IMR-90 (cell line): ENCODE results near the gene SYNGR2. TPM values are rescaled to one million over a fixed set of nuclear protein-coding genes. Genes with fewer than 3 reads are reported as not detected.
A peak's percentile ranks its signal among the peaks of the same experiment; 100 is the strongest.

ENCODE experiments used
- ATAC-seq: fragments of 200-7000 bp; cut with Tn5 transposase; 2 replicates; pipeline ENCODE4 v1.9.1; 2020; ENCODE audit warnings: low read depth, mild to moderate bottlenecking, moderate library complexity
- BruUV-seq: library from RNA; stranded (reverse); fragments of 400-500 nt; replicated peaks from 2 replicates; lab custom pipeline; 2021; lab: Mats Ljungman, UMichigan
- CTCF ChIA-PET: fragments of 300-600 bp; formaldehyde crosslinking; extraction: SDS; loops from one replicate; lab custom pipeline; 2021; ENCODE audit warnings: antibody characterized with exemption; lab: Yijun Ruan, JAX
- POLR2A ChIA-PET: fragments of 300-600 bp; sonication (Branson Sonifier 250); formaldehyde crosslinking; loops from one replicate; lab custom pipeline; 2022; ENCODE audit warnings: antibody characterized with exemption; ENCODE audit not compliant: unreplicated experiment; lab: Charles Lee
- DNase-seq: peaks from one replicate; pipeline ENCODE4 v3.0.0; 2013
- H2AFZ ChIP-seq: replicated peaks from 2 replicates; pipeline ENCODE3; 2013; ENCODE audit warnings: low read length, mild to moderate bottlenecking; ENCODE audit not compliant: poor library complexity
- H2AK5ac ChIP-seq: 2 replicates; pipeline ENCODE4 v1.6.1; 2013; ENCODE audit warnings: low read depth, low read length, inconsistent platforms
- H2AK9ac ChIP-seq: replicated peaks from 2 replicates; pipeline ENCODE3; 2013; ENCODE audit warnings: mild to moderate bottlenecking, low read depth, low read length, moderate library complexity; ENCODE audit not compliant: poor library complexity
- H2BK120ac ChIP-seq: 2 replicates; pipeline ENCODE4 v1.6.1; 2013; ENCODE audit warnings: low read depth, low read length, inconsistent platforms
- H2BK15ac ChIP-seq: 3 replicates; pipeline ENCODE4 v1.6.1; 2013; ENCODE audit warnings: low read depth, low read length, inconsistent platforms
- H2BK20ac ChIP-seq: 2 replicates; pipeline ENCODE4 v1.6.1; 2013; ENCODE audit warnings: low read depth, mild to moderate bottlenecking, inconsistent platforms, low read length, moderate library complexity
- H2BK5ac ChIP-seq: 2 replicates; pipeline ENCODE4 v1.6.1; 2013; ENCODE audit warnings: mild to moderate bottlenecking, low read depth, low read length, inconsistent platforms; ENCODE audit not compliant: poor library complexity, severe bottlenecking
- H3K14ac ChIP-seq: replicated peaks from 2 replicates; pipeline ENCODE4 v1.6.1; 2013; ENCODE audit warnings: low read depth, low read length, inconsistent platforms
- H3K18ac ChIP-seq: 2 replicates; pipeline ENCODE4 v1.6.1; 2013; ENCODE audit warnings: low read depth, low read length, control low read depth
- H3K23ac ChIP-seq: 2 replicates; pipeline ENCODE4 v1.6.1; 2013; ENCODE audit warnings: low read depth, low read length, inconsistent platforms
- H3K27ac ChIP-seq: 2 replicates; pipeline ENCODE4 v1.5.1; 2013; ENCODE audit warnings: mild to moderate bottlenecking, control low read depth, low read length; ENCODE audit not compliant: insufficient read depth
- H3K27me3 ChIP-seq: 2 replicates; pipeline ENCODE4 v1.6.1; 2013; ENCODE audit warnings: low read length; ENCODE audit not compliant: control insufficient read depth, insufficient read depth
- H3K36me3 ChIP-seq: 2 replicates; pipeline ENCODE4 v1.6.1; 2013; ENCODE audit warnings: low read length, mixed read lengths; ENCODE audit not compliant: control insufficient read depth, insufficient read depth
- H3K4ac ChIP-seq: 2 replicates; pipeline ENCODE4 v1.6.1; 2013; ENCODE audit warnings: low read depth, low read length, inconsistent platforms
- H3K4me1 ChIP-seq: 2 replicates; pipeline ENCODE4 v1.6.1; 2013; ENCODE audit warnings: low read length, mixed read lengths; ENCODE audit not compliant: control insufficient read depth, insufficient read depth
- H3K4me2 ChIP-seq: 2 replicates; pipeline ENCODE4 v1.6.1; 2013; ENCODE audit warnings: low read depth, mild to moderate bottlenecking, control low read depth, low read length, moderate library complexity
- H3K4me3 ChIP-seq: 2 replicates; pipeline ENCODE4 v1.5.1; 2013; ENCODE audit warnings: low read depth, mild to moderate bottlenecking, control low read depth, low read length, moderate library complexity; ENCODE audit not compliant: insufficient read depth
- H3K56ac ChIP-seq: 2 replicates; pipeline ENCODE4 v1.6.1; 2013; ENCODE audit warnings: low read length, inconsistent platforms; ENCODE audit not compliant: insufficient read depth; ENCODE audit errors: extremely low read depth
- H3K79me1 ChIP-seq, 2 experiments: 2 replicates each; pipeline ENCODE4 v1.6.1; 2013; ENCODE audit warnings: low read length in 2 of 2, inconsistent platforms in 1 of 2, low read depth in 1 of 2
- H3K9ac ChIP-seq: 2 replicates; pipeline ENCODE4 v1.6.1; 2013; ENCODE audit warnings: low read depth, low read length, control low read depth
- H3K9me1 ChIP-seq: 2 replicates; pipeline ENCODE4 v1.6.1; 2013; ENCODE audit warnings: low read length, inconsistent platforms; ENCODE audit not compliant: insufficient read depth
- H3K9me3 ChIP-seq: 2 replicates; pipeline ENCODE4 v1.6.1; 2013; ENCODE audit warnings: low read length; ENCODE audit not compliant: control insufficient read depth, insufficient read depth
- H4K20me1 ChIP-seq: 2 replicates; pipeline ENCODE4 v1.6.1; 2013; ENCODE audit warnings: low read length, inconsistent platforms; ENCODE audit not compliant: insufficient read depth
- H4K5ac ChIP-seq: 2 replicates; pipeline ENCODE4 v1.6.1; 2013; ENCODE audit warnings: mild to moderate bottlenecking, low read depth, low read length, control low read depth
- H4K8ac ChIP-seq, 2 experiments: 2 replicates each; pipeline ENCODE4 v1.6.1; 2013; ENCODE audit warnings: low read depth in 2 of 2, low read length in 2 of 2, control low read depth in 1 of 2, inconsistent platforms in 1 of 2
- H4K91ac ChIP-seq: 2 replicates; pipeline ENCODE4 v1.6.1; 2013; ENCODE audit warnings: low read depth, low read length, inconsistent platforms; ENCODE audit not compliant: insufficient read depth
- BHLHE40 ChIP-seq: fragments of 150-350 bp; IDR thresholded peaks from 2 replicates; pipeline ENCODE4 v1.6.1; 2016; ENCODE audit warnings: mild to moderate bottlenecking, low read depth, low read length
- CHD1 ChIP-seq: IDR thresholded peaks from 2 replicates; pipeline ENCODE4 v1.6.1; 2012; ENCODE audit warnings: low read depth, low read length, improper control_type of control experiment
- FOS ChIP-seq: fragments of 150-350 bp; IDR thresholded peaks from 2 replicates; pipeline ENCODE4 v1.6.1; 2016; ENCODE audit warnings: low read depth, low read length
- MAZ ChIP-seq: IDR thresholded peaks from 2 replicates; pipeline ENCODE4 v1.6.1; 2012; ENCODE audit warnings: low read depth, mild to moderate bottlenecking, low read length, improper control_type of control experiment, moderate library complexity, borderline replicate concordance
- MXI1 ChIP-seq: IDR thresholded peaks from 2 replicates; pipeline ENCODE4 v1.6.1; 2012; ENCODE audit warnings: low read depth, mild to moderate bottlenecking, low read length, moderate library complexity, borderline replicate concordance
- NFE2L2 ChIP-seq: fragments of 150-350 bp; IDR thresholded peaks from 2 replicates; pipeline ENCODE4 v1.6.1; 2016; ENCODE audit warnings: low read depth, mild to moderate bottlenecking, low read length
- POLR2A ChIP-seq: IDR thresholded peaks from 2 replicates; pipeline ENCODE4 v1.6.1; 2012; ENCODE audit warnings: mild to moderate bottlenecking, low read depth, low read length
- RAD21 ChIP-seq: IDR thresholded peaks from 2 replicates; pipeline ENCODE4 v1.6.1; 2012; ENCODE audit warnings: low read length, improper control_type of control experiment
- RCOR1 ChIP-seq: IDR thresholded peaks from 2 replicates; pipeline ENCODE4 v1.6.1; 2012; ENCODE audit warnings: mild to moderate bottlenecking, low read length, improper control_type of control experiment; ENCODE audit not compliant: insufficient replicate concordance
- RFX5 ChIP-seq: IDR thresholded peaks from 2 replicates; pipeline ENCODE4 v1.8.0; 2012; ENCODE audit warnings: low read depth, mild to moderate bottlenecking, low read length, moderate library complexity
- SMC3 ChIP-seq: fragments of 150-350 bp; IDR thresholded peaks from 2 replicates; pipeline ENCODE4 v1.6.1; 2016; ENCODE audit warnings: low read depth, mild to moderate bottlenecking, antibody characterized with exemption, low read length, moderate library complexity
- WGBS, 2 experiments: methylation state at CpG; one replicate each; pipeline versions ENCODE4 v1.1.5 to v1.1.7; 2013; ENCODE audit warnings: missing lambda C conversion rate in 2 of 2; ENCODE audit not compliant: insufficient read length in 1 of 2; ENCODE audit errors: extremely low coverage in 2 of 2; 5-methylcytosine and 5-hydroxymethylcytosine counted together
- dilution Hi-C: fragments of 300-500 bp; cut with HindIII; formaldehyde crosslinking; loops from one replicate; pipeline ENCODE4 v1.14.3; 2018; ENCODE audit warnings: low sequenced_read_pairs; ENCODE audit not compliant: unreplicated experiment
- in situ Hi-C: fragments of 300-500 bp; cut with MboI; formaldehyde crosslinking; loops from 3 replicates; pipeline ENCODE4 v1.14.3; 2019; ENCODE audit warnings: low sequenced_read_pairs, inconsistent platforms, mixed read lengths
- intact Hi-C: fragments of 100-400 bp; cut with micrococcal nuclease; formaldehyde crosslinking; loops from 2 replicates; pipeline ENCODE4 v1.10.0; 2022
- polyA plus RNA-seq, 3 experiments: library from polyadenylated mRNA; depleted of rRNA; stranded (reverse); fragments of >200 nt; gene quantifications; 2 replicates each; pipeline ENCODE4 v1.2.3, GENCODE V29; 2012; ENCODE audit warnings: low replicate concordance in 1 of 3
- total RNA-seq: library from RNA; depleted of rRNA; stranded (reverse); fragments of >200 nt; gene quantifications from 2 replicates; pipeline ENCODE4 v1.2.3, GENCODE V29; 2012
- TF ChIP-seq, protein P1 (sequence below): conservative IDR thresholded peaks from 2 replicates; pipeline ENCODE4 v1.5.1; 2012; ENCODE audit warnings: mild to moderate bottlenecking, low read depth, low read length, improper control_type of control experiment
- TF ChIP-seq, protein P2 (sequence below): fragments of 150-350 bp; IDR thresholded peaks from 2 replicates; pipeline ENCODE4 v1.6.1; 2016; ENCODE audit warnings: low read depth, mild to moderate bottlenecking, low read length, moderate library complexity, borderline replicate concordance

SYNGR2 gene
- total and polyA plus RNA-seq, 2 of the 4 experiments (the other 2 are of a cell fraction) = 11.1 to 63.1 TPM

DNA sequence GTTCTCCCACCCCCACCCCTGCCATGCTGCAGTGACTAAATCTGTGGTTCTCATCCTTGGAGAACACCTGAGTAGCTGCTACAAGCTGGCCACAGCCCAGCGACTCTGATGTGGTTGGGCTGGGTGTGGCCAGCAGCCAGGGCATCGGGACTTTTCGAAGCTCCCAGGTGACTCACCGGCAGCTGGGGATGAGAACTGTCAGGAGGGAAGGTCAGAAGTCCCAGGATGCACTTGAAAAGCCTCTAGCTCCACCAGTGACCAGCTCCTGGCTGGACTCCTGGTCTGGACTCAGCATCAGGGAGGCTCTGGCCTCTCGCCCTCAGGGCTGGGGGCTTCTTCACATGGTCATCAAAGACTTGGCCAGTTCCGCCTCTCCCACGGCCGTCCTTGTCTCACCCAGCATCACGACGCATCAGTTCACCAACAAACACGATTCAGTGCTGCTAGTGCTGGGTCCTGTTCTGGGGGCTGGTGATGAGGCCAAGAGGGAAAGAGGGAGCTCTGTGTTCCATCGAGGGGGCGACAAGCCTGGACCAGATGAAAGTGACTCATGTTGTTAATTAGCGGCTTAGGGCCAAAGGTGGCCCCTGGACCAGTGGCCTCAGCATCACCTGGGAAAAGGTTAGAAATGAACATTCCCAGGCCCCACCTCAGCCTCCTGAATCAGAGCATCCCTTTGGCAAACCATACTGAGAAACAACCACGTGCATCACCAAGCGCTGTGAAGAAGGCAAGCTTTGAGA lies 26.1 kb upstream of the SYNGR2 start:
- intact Hi-C loops = no loop called here

More for the DNA sequence above, 26.1 kb upstream of the SYNGR2 start:
- DNase-seq = peak; percentile 81
- WGBS, 2 experiments = 70% methylated on average over 2 of the region's 16 CpGs; no CpG with 5 or more reads in 1 of the 2 experiments
- H3K27me3 ChIP-seq = no peaks in the 10 kb centered on the region; the same call in 1 of the 2 replicates
- H3K4me3 ChIP-seq = no peak overlapping the region
- ChIA-PET CTCF (no interaction called here), POLR2A (no interaction called here)
- no peak overlapping the region for H2BK20ac ChIP-seq
- H3K56ac ChIP-seq = no peak overlapping the region
- peak overlapping the region; percentile 42 for H2AK9ac ChIP-seq
- H2AK5ac ChIP-seq = peak overlapping the region; percentile 46; the same call in 1 of the 2 replicates
- H3K23ac ChIP-seq = no peak overlapping the region
- H3K9me1 ChIP-seq = no peaks in the 10 kb centered on the region
- peak overlapping the region; percentile 43 for H2AFZ ChIP-seq
- no TSS peak for BruUV-seq
- H3K4me2 ChIP-seq = no peak overlapping the region
- no peak overlapping the region for H2BK120ac ChIP-seq
- no peak overlapping the region for H4K91ac ChIP-seq
- no peak overlapping the region for H3K18ac ChIP-seq
- no peak overlapping the region for H3K14ac ChIP-seq
- H2BK15ac ChIP-seq = no peak overlapping the region
- H3K36me3 ChIP-seq = no peaks in the 10 kb centered on the region
- H2BK5ac ChIP-seq = no peak overlapping the region
- H4K5ac ChIP-seq = no peak overlapping the region
- no peaks in the 10 kb centered on the region for H4K20me1 ChIP-seq
- H3K79me1 ChIP-seq = no peaks in the 10 kb centered on the region
- H3K4ac ChIP-seq = no peak overlapping the region
- H3K27ac ChIP-seq = no peak overlapping the region
- dilution Hi-C loops = no loop called here
- in situ Hi-C loops = no loop called here
- TF ChIP-seq RFX5 (no peak), RAD21 (no peak), POLR2A (no peak), MXI1 (no peak), RCOR1 (no peak), MAZ (no peak), SMC3 (no peak), FOS (no peak), NFE2L2 (no peak), BHLHE40 (no peak), CHD1 (no peak)
- TF ChIP-seq, protein P1, sequence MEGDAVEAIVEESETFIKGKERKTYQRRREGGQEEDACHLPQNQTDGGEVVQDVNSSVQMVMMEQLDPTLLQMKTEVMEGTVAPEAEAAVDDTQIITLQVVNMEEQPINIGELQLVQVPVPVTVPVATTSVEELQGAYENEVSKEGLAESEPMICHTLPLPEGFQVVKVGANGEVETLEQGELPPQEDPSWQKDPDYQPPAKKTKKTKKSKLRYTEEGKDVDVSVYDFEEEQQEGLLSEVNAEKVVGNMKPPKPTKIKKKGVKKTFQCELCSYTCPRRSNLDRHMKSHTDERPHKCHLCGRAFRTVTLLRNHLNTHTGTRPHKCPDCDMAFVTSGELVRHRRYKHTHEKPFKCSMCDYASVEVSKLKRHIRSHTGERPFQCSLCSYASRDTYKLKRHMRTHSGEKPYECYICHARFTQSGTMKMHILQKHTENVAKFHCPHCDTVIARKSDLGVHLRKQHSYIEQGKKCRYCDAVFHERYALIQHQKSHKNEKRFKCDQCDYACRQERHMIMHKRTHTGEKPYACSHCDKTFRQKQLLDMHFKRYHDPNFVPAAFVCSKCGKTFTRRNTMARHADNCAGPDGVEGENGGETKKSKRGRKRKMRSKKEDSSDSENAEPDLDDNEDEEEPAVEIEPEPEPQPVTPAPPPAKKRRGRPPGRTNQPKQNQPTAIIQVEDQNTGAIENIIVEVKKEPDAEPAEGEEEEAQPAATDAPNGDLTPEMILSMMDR = no peak
- TF ChIP-seq, protein P2, sequence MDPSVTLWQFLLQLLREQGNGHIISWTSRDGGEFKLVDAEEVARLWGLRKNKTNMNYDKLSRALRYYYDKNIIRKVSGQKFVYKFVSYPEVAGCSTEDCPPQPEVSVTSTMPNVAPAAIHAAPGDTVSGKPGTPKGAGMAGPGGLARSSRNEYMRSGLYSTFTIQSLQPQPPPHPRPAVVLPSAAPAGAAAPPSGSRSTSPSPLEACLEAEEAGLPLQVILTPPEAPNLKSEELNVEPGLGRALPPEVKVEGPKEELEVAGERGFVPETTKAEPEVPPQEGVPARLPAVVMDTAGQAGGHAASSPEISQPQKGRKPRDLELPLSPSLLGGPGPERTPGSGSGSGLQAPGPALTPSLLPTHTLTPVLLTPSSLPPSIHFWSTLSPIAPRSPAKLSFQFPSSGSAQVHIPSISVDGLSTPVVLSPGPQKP = no peak
- peaks cover 3% of the 10 kb centered on the region; the same call in 1 of the 2 replicates for H3K4me1 ChIP-seq
- H3K9me3 ChIP-seq = no peaks in the 10 kb centered on the region
- no peak overlapping the region for H3K9ac ChIP-seq
- no peak overlapping the region for H4K8ac ChIP-seq
- no peak for ATAC-seq
